Right lung (tissue), 5 donors: ENCODE results near the gene MYADML2. TPM values are rescaled to one million over a fixed set of nuclear protein-coding genes. Genes with fewer than 3 reads are reported as not detected.
"Not testable (repeated sequence)": the region's sequence is repeated elsewhere in the genome, so short reads cannot be mapped to it uniquely, and the experiment has no call there.

Experiments used
- DNase-seq, 2 donors: peaks; one replicate each; pipeline ENCODE4 v3.0.0-alpha.2; 2013
- polyA plus RNA-seq, 5 donors: library from polyadenylated mRNA; unstranded; fragments of 120-200 nt; gene quantifications; one replicate each; pipeline versions ENCODE4 v1.2.1 to v1.2.3, GENCODE V29; 2013; ENCODE audit warnings: inconsistent platforms in 1 of 5, low replicate concordance in 1 of 5; ENCODE audit not compliant: insufficient read length in 5 of 5, insufficient read depth in 1 of 5

Gene MYADML2
- polyA plus RNA-seq, 5 donors = 0.10 to 1.2 (median 0.17) TPM; not detected in 1

GRCh38 chr17:81959362-81960129, 12.5 kb upstream of the MYADML2 start:
- DNase-seq = peak in 1 of 2 donors; percentile 51

- no peak for DNase-seq
Measured at GRCh38 chr17:81958633-81959342, 11.8 kb upstream of the MYADML2 start.

GRCh38 chr17:81957691-81958432, 10.8 kb upstream of the MYADML2 start:
- no peak for DNase-seq

DNA sequence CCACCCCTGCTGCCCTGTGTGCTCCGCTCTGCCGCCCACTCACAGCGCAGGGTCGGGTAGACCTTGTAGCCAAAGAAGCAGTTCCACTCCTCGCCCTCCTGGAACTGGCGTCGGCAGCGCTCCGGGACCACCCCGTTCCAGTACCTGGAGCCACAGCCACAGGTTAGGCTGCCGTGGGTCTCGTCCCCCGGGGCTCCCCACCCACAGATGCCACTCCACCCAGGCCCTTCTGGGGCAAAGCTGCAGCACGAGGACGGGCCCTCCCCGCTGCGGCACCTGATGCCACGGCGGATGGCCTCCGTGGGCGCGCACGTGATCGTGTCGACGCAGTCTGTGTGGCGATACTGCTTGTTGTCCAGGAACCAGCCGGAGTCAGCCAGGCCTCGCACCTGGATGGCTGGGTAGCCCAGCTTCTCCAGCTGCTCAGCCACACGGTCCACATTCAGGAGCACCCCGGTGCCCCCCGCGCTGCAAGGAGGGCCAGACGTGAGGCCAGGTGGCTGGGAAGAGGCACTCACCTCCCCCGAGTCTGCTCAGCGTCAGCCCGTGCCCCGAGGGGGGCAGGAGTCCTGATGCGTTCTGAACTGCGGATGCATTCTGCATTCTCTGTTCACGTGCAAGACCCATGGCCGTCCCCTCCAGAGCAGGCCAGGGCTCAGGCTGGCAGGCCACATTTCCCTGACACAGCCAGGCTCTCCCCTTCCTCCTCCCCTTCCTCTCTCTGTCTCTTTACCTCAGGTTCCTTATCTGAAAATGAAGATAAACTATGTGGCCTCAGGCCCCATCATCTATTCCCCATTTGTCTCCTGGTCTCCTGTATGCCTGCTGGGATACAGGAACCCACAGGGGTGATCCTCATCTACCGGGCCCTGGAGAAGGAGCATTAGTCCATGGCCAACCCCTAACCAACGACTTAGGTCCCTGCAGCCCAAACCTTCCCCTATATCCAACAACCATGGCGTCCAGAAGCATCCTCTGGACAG, 9.9 kb upstream of the MYADML2 start:
- no peak for DNase-seq

- DNase-seq = no peak
Measured at GRCh38 chr17:81955756-81956544, 8.9 kb upstream of the MYADML2 start.

- DNase-seq = no peak
Measured at GRCh38 chr17:81955058-81955681, 8.1 kb upstream of the MYADML2 start.

DNA sequence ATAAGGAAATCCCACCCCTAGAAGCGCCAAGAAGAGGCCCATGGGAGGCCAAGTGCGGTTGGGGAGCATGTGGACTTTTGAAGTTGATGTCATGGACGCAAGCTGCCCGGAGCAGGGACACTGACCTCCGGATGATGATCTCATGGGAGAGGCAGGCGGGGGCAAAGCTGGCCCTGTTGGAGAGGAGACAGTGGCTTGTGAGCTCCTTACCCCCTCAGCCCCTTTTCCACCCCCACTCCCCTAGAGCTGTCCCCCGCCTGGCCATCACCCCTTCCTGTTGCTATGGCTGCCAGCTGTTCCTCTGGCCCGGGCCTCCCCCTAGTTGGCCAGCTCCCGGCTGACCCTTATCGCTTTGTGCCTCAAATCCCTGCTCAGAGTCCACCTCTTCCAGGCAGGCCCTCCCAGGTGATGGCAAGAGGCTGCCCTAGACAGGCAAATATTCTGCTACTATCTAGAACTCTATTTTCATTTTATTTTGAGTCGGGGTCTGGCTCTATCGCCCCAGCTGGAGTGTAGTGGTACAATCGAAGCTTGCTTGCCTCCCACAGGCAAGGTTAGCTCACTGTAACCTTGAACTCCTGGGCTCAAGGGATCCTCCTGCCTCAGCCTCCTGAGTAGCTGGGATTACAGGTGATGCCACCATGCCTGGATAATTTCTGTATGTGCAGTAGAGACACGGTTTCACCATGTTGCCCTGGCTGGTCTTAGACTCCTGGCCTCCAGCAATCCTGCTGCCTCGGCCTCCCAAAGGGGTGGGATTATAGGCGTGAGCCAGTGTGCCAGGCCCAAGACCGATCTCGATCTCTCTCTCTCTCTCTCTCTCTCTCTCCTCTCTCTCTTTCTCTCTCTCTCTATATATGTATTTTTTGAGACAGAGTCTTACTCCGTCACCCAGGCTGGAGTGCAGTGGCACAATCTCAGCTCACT, 7.4 kb upstream of the MYADML2 start:
- no peak for DNase-seq

DNA sequence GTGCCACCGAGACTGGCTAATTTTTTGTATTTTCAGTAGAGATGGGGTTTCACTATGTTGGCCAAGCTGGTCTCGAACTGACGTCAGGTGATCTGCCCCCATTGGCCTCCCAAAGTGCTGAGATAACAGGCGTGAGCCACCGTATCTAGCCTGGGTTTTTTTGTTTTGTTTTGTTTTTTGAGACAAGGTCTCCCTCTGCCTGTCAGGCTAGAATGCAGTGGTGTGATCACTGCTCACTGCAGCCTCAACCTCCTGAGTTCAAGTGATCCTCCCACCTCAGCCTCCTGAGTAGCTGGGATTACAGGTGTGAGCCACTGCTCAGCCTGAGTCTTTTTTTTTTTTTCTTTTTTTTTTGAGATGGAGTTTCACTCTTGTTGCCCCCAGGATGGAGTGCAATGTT, 6.4 kb upstream of the MYADML2 start:
- DNase-seq = not testable (repeated sequence)

DNA sequence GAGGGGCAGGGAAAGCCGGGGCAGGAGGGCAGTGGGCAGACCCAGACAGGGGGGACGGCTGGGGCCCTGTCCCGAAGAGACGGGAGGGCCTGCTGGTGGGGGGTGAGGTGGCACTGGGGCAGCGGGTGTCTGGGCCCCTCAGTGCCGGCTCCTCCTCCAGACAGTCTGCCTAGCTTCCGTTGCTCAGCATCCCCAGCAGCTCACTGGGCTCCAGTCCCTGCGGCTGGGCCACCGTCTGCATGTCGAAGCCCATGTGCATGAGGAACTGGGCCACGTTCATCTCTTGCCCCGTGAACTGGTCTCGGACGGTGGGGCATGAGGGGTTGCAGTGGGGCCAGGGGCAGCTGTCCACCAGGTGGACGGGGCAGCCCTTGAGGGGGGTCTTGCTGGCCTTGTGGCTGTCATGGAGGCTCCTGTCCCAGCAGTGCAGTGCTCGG, 5.8 kb upstream of the MYADML2 start:
- no peak for DNase-seq

GRCh38 chr17:81951785-81952684, 5.0 kb upstream of the MYADML2 start:
- DNase-seq = no peak

- no peak for DNase-seq
Measured at GRCh38 chr17:81950501-81950900, 3.5 kb upstream of the MYADML2 start.

- no peak for DNase-seq
Measured at GRCh38 chr17:81948635-81949378, 1.8 kb upstream of the MYADML2 start.

- no peak for DNase-seq
Measured at GRCh38 chr17:81944858-81945257, 2.2 kb downstream of the MYADML2 start.

DNA sequence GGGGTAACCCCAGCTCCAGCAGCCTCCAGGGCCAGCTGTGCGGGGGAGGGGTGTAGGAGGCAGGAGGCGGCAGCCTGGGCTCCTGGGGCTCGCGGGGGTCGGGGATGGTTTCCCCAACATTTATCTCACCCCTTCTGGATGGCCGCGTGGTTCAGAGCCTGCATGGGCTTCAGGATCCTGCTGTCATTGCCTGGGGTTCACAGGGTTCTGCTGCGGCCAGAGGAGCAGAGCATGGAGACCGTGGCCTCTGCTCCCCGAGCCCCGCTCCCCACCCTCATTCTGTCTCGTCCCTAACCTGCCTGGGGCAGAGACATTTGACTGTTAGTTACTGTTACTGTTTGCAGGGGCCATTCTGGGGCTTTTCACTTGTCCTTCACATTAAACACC, 4.9 kb downstream of the MYADML2 start:
- no peak for DNase-seq

- DNase-seq = no peak
Measured at GRCh38 chr17:81941484-81942166, 5.4 kb downstream of the MYADML2 start.
